Activated CD4-positive, alpha-beta T cell treated with anti-CD3 and anti-CD28 coated beads for 36 hours (primary cell): Measurements from ENCODE around the gene FAM180A. TPM values are rescaled to one million over a fixed set of nuclear protein-coding genes. Genes with fewer than 3 reads are reported as not detected.

ENCODE experiments used
- total RNA-seq, 2 experiments: library from RNA; stranded (reverse); gene quantifications; one replicate each; pipeline ENCODE4 v1.2.3, GENCODE V29; 2021

The FAM180A gene
- total RNA-seq, 2 experiments from 2014 or later, result not detected

Other genes with a start within 250 kb of the FAM180A start
- 10 to 100 TPM; 17.7 to 22.6 TPM for gene CNOT4, start 238.7 kb downstream of the FAM180A start, total RNA-seq
- gene NUP205, start 190.9 kb downstream of the FAM180A start, total RNA-seq, result 100 to 1,000 TPM; 150 to 165 TPM
- gene STMP1, start 86.3 kb downstream of the FAM180A start, total RNA-seq, result 10 to 100 TPM; 18.7 to 20.7 TPM
- not detected for gene SLC13A4, start 20.6 kb downstream of the FAM180A start, total RNA-seq
- gene MTPN, start 228.5 kb upstream of the FAM180A start, total RNA-seq, result 100 to 1,000 TPM; 123 to 136 TPM